Liver (tissue), 9 donors: Measurements from ENCODE around the gene PSG6. TPM values are rescaled to one million over a fixed set of nuclear protein-coding genes. Genes with fewer than 3 reads are reported as not detected.
"Not testable (repeated sequence)": the region's sequence is repeated elsewhere in the genome, so short reads cannot be mapped to it uniquely, and the experiment has no call there.

ENCODE experiments used
- DNase-seq: peaks from one replicate; pipeline ENCODE4 v3.0.0-alpha.2; 2017; ENCODE audit warnings: low spot score
- H3K27ac ChIP-seq, 2 donors: one replicate each; pipeline ENCODE4 v1.7.0; 2013; ENCODE audit warnings: inconsistent platforms in 2 of 2, low read length in 2 of 2, control low read depth in 1 of 2, low read depth in 1 of 2, mild to moderate bottlenecking in 1 of 2
- H3K27me3 ChIP-seq, 4 donors: one replicate each; pipeline versions ENCODE4 v1.6.1 to v1.7.0; 2013; ENCODE audit warnings: low read length in 3 of 4, inconsistent platforms in 1 of 4, mild to moderate bottlenecking in 1 of 4, moderate library complexity in 1 of 4; ENCODE audit not compliant: control insufficient read depth in 4 of 4, insufficient read depth in 4 of 4
- H3K36me3 ChIP-seq, 4 donors: one replicate each; pipeline versions ENCODE4 v1.6.1 to v1.7.0; 2013; ENCODE audit warnings: low read length in 3 of 4, mild to moderate bottlenecking in 3 of 4, low read depth in 1 of 4, moderate library complexity in 1 of 4; ENCODE audit not compliant: control insufficient read depth in 4 of 4, insufficient read depth in 3 of 4
- H3K4me1 ChIP-seq, 4 donors: one replicate each; pipeline versions ENCODE4 v1.6.1 to v1.7.0; 2013; ENCODE audit warnings: low read length in 3 of 4, mild to moderate bottlenecking in 3 of 4, moderate library complexity in 1 of 4; ENCODE audit not compliant: control insufficient read depth in 4 of 4, insufficient read depth in 4 of 4
- H3K4me3 ChIP-seq, 3 donors: one replicate each; pipeline versions ENCODE4 v1.6.1 to v1.7.0; 2013; ENCODE audit warnings: low read length in 3 of 3, control low read depth in 1 of 3, low read depth in 1 of 3, mild to moderate bottlenecking in 1 of 3
- H3K9ac ChIP-seq, 2 donors: one replicate each; pipeline ENCODE4 v1.7.0; 2013; ENCODE audit warnings: low read length in 2 of 2, mild to moderate bottlenecking in 2 of 2, moderate library complexity in 2 of 2, control low read depth in 1 of 2, low read depth in 1 of 2
- H3K9me3 ChIP-seq, 4 donors: one replicate each; pipeline versions ENCODE4 v1.6.1 to v1.7.0; 2013; ENCODE audit warnings: low read length in 3 of 4; ENCODE audit not compliant: control insufficient read depth in 4 of 4
- EGR1 ChIP-seq, 2 donors: IDR thresholded peaks; 2 replicates each; pipeline ENCODE4 v1.6.1; 2016 to 2018; ENCODE audit warnings: antibody characterized with exemption in 2 of 2, low read depth in 2 of 2
- FOXA1 ChIP-seq: IDR thresholded peaks from 2 replicates; pipeline ENCODE4 v1.6.1; 2016; ENCODE audit warnings: antibody characterized with exemption
- FOXA2 ChIP-seq: IDR thresholded peaks from 2 replicates; pipeline ENCODE4 v1.6.1; 2016; ENCODE audit warnings: antibody characterized with exemption
- GABPA ChIP-seq, 2 donors: IDR thresholded peaks in 1 of 2; conservative IDR thresholded peaks in 1 of 2; 2 replicates each; pipeline ENCODE4 v1.6.1; 2016; ENCODE audit warnings: antibody characterized with exemption in 2 of 2, mild to moderate bottlenecking in 1 of 2, moderate library complexity in 1 of 2
- HNF4A ChIP-seq, 2 donors: conservative IDR thresholded peaks; 2 replicates each; pipeline ENCODE4 v1.6.1; 2016; ENCODE audit warnings: antibody characterized with exemption in 2 of 2, mild to moderate bottlenecking in 2 of 2
- HNF4G ChIP-seq: IDR thresholded peaks from 2 replicates; pipeline ENCODE4 v1.6.1; 2016; ENCODE audit warnings: antibody characterized with exemption
- JUND ChIP-seq, 2 donors: IDR thresholded peaks; 2 replicates each; pipeline ENCODE4 v1.6.1; 2016; ENCODE audit warnings: antibody characterized with exemption in 2 of 2
- NR2F2 ChIP-seq: IDR thresholded peaks from 2 replicates; pipeline ENCODE4 v1.6.1; 2016; ENCODE audit warnings: antibody characterized with exemption
- RAD21 ChIP-seq, 2 donors: IDR thresholded peaks; 2 replicates each; pipeline ENCODE4 v1.6.1; 2016; ENCODE audit warnings: antibody characterized with exemption in 2 of 2, mild to moderate bottlenecking in 2 of 2
- RXRA ChIP-seq, 2 donors: IDR thresholded peaks; 2 replicates each; pipeline ENCODE4 v1.6.1; 2017 to 2018; ENCODE audit warnings: antibody characterized with exemption in 2 of 2, mild to moderate bottlenecking in 1 of 2
- SP1 ChIP-seq: IDR thresholded peaks from 2 replicates; pipeline ENCODE4 v1.6.1; 2018; ENCODE audit warnings: antibody characterized with exemption, mild to moderate bottlenecking
- TAF1 ChIP-seq: conservative IDR thresholded peaks from 2 replicates; pipeline ENCODE4 v1.6.1; 2016; ENCODE audit warnings: antibody characterized with exemption, mild to moderate bottlenecking
- YY1 ChIP-seq: IDR thresholded peaks from 2 replicates; pipeline ENCODE4 v1.6.1; 2016; ENCODE audit warnings: antibody characterized with exemption, mild to moderate bottlenecking
- WGBS: extraction: QIAGEN DNeasy Blood & Tissue Kit; methylation state at CpG from one replicate; pipeline ENCODE4 v1.1.7; 2013; 5-methylcytosine and 5-hydroxymethylcytosine counted together
- polyA plus RNA-seq, 2 donors: library from polyadenylated mRNA; stranded (reverse) in 1 of 2; unstranded in 1 of 2; fragments of 200-250 nt in 1 of 2; fragments of >200 nt in 1 of 2; fragmentation: Nextera tagmentation in 1 of 2; extraction: Ambion mirVana in 1 of 2; gene quantifications; one replicate each; pipeline versions ENCODE4 v1.2.1 to v1.2.3, GENCODE V29; 2013 to 2015
- total RNA-seq, 2 donors: library from RNA; depleted of rRNA; stranded (reverse); fragments of >200 nt; gene quantifications; one replicate each; pipeline ENCODE4 v1.2.3, GENCODE V29; 2014
- TF ChIP-seq, protein P1 (sequence below): IDR thresholded peaks from 2 replicates; pipeline ENCODE4 v1.6.1; 2016; ENCODE audit warnings: antibody characterized with exemption
- TF ChIP-seq, protein P2 (sequence below): IDR thresholded peaks from 2 replicates; pipeline ENCODE4 v1.6.1; 2016; ENCODE audit warnings: antibody characterized with exemption
- TF ChIP-seq, protein P3 (sequence below): fragments of 150-350 bp; IDR thresholded peaks from 2 replicates; pipeline ENCODE4 v1.5.1; 2017; ENCODE audit warnings: improper control_type of control experiment, low read depth, low read length; ENCODE audit not compliant: missing input control
- TF ChIP-seq, protein P4 (sequence below): IDR thresholded peaks from 2 replicates; pipeline ENCODE4 v1.6.1; 2016; ENCODE audit warnings: antibody characterized with exemption
- donor health status: healthy.
- donor health status: healthy.
- donor health status: healthy.
- donor health status: healthy.
- donor health status: healthy.

The PSG6 gene
- total and polyA plus RNA-seq, 4 donors = not detected

DNA sequence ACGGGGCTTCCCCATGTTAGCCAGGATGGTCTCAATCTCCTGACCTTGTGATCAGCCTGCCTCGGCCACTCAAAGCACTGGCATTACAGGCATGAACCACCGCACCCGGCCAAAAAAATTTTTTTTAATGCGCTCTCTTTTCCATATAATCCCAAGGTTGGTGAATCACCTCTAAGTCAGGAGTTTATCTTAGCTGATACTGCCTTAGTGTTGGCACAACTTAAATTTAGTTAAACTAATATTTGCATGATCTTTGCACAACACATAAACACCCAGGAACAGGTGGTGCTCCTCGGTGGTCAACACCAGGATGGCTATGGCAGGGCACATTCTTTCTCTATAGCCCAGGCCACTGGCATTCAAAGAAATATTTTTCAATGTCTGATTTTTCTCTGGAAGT is 43.4 kb upstream of the PSG6 start:
- H3K9ac ChIP-seq = no peak overlapping the region
- H3K4me1 ChIP-seq = no peaks in the 10 kb centered on the region
- H3K36me3 ChIP-seq = no peaks in the 10 kb centered on the region
- no peaks in the 10 kb centered on the region for H3K9me3 ChIP-seq
- no peak overlapping the region for H3K27ac ChIP-seq
- no peak overlapping the region for H3K4me3 ChIP-seq
- WGBS = 68% methylated on average over 6 of the region's 6 CpGs
- no peaks in the 10 kb centered on the region for H3K27me3 ChIP-seq
- TF ChIP-seq TAF1 (no peak), SP1 (no peak), FOXA1 (no peak), HNF4G (no peak), RXRA (IDR thresholded peaks at IDR 0.05) (no peak), NR2F2 (no peak), FOXA2 (no peak), RAD21 (IDR thresholded peaks at IDR 0.05) (no peak), YY1 (no peak), GABPA (IDR thresholded peaks at IDR 0.05 in 1 of 2, conservative IDR thresholded peaks at IDR 0.05 in 1 of 2) (no peak), HNF4A (conservative IDR thresholded peaks at IDR 0.05) (no peak)
- TF ChIP-seq, protein P1, sequence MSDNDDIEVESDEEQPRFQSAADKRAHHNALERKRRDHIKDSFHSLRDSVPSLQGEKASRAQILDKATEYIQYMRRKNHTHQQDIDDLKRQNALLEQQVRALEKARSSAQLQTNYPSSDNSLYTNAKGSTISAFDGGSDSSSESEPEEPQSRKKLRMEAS = no peak
- TF ChIP-seq, protein P2, sequence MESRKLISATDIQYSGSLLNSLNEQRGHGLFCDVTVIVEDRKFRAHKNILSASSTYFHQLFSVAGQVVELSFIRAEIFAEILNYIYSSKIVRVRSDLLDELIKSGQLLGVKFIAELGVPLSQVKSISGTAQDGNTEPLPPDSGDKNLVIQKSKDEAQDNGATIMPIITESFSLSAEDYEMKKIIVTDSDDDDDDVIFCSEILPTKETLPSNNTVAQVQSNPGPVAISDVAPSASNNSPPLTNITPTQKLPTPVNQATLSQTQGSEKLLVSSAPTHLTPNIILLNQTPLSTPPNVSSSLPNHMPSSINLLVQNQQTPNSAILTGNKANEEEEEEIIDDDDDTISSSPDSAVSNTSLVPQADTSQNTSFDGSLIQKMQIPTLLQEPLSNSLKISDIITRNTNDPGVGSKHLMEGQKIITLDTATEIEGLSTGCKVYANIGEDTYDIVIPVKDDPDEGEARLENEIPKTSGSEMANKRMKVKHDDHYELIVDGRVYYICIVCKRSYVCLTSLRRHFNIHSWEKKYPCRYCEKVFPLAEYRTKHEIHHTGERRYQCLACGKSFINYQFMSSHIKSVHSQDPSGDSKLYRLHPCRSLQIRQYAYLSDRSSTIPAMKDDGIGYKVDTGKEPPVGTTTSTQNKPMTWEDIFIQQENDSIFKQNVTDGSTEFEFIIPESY = no peak
- no peak for DNase-seq

DNA sequence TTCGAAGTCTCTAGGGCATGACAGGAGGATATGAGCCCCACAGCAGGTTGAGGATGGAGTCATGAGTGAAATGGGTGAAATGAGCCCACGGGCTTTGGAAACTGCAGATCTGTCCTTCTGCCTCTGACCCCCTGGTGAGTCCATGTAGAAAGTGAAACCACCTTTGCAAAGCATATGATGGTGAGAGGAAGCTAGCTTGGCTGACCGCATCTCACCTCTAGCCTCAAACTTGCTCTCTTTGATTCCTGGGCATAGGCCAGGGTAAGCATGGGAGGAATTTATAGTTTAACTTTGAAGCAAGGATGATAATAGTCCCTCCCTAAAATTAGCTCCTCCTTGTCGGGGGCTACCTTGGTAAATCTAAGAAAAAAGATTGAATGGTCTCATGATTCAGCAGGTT is 34.4 kb upstream of the PSG6 start:
- 56% methylated on average over 4 of the region's 4 CpGs for WGBS
- not testable (repeated sequence) for DNase-seq

DNA sequence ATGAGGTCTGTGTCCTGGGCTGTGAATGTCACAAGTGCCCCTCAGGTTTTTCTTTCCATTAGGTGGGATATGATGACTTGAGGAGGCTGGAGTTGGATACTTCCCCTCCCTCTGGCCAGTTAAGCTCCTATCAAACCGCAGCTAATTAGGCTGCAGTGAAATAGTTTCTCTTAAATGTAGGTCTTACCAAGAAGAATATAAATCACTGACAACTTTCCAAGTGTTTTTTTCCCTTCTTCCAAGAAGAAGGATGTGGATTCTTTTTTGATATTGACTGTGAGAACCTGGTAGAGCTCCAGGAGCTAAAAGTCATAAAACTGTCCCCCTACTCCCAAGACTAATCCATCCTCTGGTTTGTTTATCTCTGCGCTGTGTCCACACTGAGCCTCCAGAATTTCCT is 33.8 kb upstream of the PSG6 start:
- H3K4me1 ChIP-seq, DNase-seq, H3K9ac ChIP-seq, H3K27ac ChIP-seq, H3K9me3 ChIP-seq, H3K27me3 ChIP-seq, H3K36me3 ChIP-seq, H3K4me3 ChIP-seq: not testable (repeated sequence)
- WGBS = 65% methylated on average over 2 of the region's 2 CpGs

More for the DNA sequence above, 34.4 kb upstream of the PSG6 start:
- H3K27me3 ChIP-seq, H3K9me3 ChIP-seq, H3K9ac ChIP-seq, H3K4me1 ChIP-seq, H3K27ac ChIP-seq, H3K4me3 ChIP-seq, H3K36me3 ChIP-seq: not testable (repeated sequence)

DNA sequence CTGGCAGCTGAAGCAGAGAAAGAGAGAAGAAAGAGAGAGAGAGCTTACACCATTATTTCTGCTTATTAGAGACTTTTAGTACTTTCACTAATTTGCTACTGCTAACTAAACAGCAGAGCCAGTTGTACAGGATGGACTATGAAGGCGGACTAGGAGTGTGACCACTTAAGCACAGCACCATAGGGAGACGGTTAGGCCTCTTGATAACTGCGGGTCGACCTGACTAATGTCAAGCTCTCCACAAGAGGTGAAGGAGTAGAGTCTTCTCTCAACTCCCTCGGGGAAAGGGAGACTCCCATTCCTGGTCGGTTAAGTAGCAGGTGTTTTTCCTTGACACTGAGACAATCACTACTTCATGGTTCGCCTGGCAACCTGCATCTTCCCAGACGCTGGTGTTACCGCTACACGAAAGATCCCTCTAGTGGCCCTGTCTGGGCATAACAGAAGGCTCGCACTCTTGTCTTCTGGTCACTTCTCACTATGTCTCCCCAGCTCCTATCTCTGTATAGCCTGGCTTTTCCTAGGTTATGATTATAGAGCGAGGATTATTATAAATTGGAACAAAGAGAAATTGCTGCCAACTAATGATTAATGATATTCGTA is 24.6 kb upstream of the PSG6 start:
- H3K4me3 ChIP-seq = no peak overlapping the region
- H3K27me3 ChIP-seq = no peaks in the 10 kb centered on the region
- 37% methylated on average over 13 of the region's 13 CpGs for WGBS
- no peak for DNase-seq
- H3K9ac ChIP-seq = no peak overlapping the region
- H3K36me3 ChIP-seq = no peaks in the 10 kb centered on the region
- peaks cover 0 to 2% (median 0%) of the 10 kb centered on the region in 4 donors for H3K9me3 ChIP-seq
- no peaks in the 10 kb centered on the region for H3K4me1 ChIP-seq
- H3K27ac ChIP-seq = no peak overlapping the region
- TF ChIP-seq, protein P1 = no peak
- TF ChIP-seq RAD21 (IDR thresholded peaks at IDR 0.05) (peak in 1 of 2 donors; percentile 8), RXRA (IDR thresholded peaks at IDR 0.05) (no peak), HNF4A (conservative IDR thresholded peaks at IDR 0.05) (no peak), EGR1 (IDR thresholded peaks at IDR 0.05; ENCODE audit: low read depth in 2 of 2) (no peak), JUND (IDR thresholded peaks at IDR 0.05) (no peak), HNF4G (no peak), NR2F2 (no peak), YY1 (no peak)
- TF ChIP-seq, protein P3, sequence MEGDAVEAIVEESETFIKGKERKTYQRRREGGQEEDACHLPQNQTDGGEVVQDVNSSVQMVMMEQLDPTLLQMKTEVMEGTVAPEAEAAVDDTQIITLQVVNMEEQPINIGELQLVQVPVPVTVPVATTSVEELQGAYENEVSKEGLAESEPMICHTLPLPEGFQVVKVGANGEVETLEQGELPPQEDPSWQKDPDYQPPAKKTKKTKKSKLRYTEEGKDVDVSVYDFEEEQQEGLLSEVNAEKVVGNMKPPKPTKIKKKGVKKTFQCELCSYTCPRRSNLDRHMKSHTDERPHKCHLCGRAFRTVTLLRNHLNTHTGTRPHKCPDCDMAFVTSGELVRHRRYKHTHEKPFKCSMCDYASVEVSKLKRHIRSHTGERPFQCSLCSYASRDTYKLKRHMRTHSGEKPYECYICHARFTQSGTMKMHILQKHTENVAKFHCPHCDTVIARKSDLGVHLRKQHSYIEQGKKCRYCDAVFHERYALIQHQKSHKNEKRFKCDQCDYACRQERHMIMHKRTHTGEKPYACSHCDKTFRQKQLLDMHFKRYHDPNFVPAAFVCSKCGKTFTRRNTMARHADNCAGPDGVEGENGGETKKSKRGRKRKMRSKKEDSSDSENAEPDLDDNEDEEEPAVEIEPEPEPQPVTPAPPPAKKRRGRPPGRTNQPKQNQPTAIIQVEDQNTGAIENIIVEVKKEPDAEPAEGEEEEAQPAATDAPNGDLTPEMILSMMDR = peak; percentile 23
- TF ChIP-seq, protein P4, sequence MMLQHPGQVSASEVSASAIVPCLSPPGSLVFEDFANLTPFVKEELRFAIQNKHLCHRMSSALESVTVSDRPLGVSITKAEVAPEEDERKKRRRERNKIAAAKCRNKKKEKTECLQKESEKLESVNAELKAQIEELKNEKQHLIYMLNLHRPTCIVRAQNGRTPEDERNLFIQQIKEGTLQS = no peak
